ENCODE measurements around the gene GPR152.

GPR152 gene, protein sequence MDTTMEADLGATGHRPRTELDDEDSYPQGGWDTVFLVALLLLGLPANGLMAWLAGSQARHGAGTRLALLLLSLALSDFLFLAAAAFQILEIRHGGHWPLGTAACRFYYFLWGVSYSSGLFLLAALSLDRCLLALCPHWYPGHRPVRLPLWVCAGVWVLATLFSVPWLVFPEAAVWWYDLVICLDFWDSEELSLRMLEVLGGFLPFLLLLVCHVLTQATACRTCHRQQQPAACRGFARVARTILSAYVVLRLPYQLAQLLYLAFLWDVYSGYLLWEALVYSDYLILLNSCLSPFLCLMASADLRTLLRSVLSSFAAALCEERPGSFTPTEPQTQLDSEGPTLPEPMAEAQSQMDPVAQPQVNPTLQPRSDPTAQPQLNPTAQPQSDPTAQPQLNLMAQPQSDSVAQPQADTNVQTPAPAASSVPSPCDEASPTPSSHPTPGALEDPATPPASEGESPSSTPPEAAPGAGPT

DNA sequence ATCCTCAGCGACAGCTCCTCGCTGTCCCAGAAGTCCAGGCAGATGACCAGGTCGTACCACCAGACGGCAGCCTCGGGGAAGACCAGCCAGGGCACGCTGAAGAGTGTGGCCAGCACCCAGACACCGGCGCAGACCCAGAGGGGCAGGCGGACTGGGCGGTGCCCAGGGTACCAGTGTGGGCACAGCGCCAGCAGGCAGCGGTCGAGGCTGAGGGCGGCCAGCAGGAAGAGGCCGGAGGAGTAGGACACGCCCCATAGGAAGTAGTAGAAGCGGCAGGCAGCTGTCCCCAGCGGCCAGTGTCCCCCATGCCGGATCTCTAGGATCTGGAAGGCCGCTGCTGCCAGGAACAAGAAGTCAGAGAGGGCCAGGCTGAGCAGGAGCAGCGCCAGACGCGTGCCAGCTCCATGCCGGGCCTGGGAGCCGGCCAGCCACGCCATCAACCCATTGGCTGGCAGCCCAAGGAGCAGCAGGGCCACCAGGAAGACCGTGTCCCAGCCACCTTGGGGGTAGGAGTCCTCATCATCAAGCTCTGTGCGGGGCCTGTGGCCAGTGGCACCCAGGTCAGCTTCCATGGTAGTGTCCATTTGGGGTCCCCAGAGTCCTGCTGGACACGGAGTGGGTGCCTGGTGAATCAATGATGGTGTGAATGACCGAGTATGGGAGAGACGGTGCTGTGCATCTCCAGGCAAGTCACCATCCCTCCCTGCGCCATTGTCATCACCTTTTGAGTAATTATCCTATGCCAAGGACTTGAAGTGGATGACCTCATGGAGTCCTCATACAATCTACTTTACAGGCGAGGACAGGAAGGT, at the start of gene GPR152:
Gene GPR152, minus strand, starts transcription at position 589 of the 812 bp plus-strand sequence. Its CDS starts 5 bp downstream, at position 584.
- DNase-seq: no peak

DNA sequence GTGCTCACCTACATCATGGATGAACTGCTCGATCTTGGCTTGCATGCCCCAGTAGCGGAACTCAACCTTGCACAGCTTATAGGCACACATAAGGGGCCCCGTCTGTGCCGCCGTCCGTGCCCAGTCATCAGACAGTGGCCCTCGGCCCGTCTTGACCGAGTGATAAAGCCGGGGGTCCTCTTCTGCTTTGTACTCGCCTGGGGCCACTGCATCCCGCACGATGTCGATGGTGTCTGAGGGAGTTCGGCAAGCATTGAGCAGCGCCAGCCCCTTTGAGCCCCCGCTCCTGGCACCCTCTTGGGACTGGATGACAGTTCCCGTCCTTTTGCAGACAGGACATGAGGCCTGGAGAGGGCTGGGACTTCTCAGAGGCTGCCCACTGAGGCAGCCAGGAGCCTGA, 49.3 kb upstream of the GPR152 start:
- DNase-seq: no peak

DNA sequence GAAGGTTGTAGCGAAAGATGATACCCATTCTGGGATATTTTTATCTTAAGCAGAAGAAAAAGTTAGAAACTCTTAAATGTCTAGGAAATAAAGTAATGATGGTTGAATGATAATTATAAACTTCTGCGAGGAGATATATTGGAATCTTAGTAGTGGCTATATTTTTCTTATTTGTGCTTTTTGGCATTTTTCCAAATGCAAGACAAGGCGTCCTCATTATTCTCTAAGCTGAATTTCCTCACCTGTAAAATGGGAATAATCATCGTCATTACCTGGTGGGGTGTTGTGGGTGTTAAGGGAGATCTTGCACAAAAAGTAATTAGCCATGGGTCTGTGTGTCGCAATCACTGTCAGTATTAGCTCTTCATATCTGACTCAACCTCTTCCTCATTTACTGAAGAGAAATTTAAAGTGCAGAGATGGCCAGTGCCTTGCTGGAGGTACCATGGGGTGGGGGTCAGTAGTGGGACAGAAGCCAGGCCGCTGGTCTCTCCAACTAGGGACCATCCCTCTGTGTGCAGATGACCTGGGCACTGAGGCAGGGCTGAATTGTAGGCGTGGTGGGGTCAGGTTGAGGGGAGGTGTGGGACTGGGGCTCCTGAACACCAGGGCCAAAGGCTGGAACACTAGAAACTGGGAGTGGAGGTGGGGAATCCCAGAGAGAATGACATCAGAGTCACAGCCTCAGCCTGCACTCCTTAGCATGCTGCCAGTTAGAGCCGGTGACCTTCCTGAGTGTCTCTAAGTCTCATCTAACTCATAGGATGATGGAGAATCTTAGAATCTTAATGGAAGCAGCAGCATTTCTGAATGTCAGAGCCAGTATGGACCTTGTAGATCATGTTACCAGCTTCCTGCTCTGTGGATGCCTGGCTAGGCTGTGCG, 48.5 kb upstream of the GPR152 start:
- no peak for DNase-seq

DNA sequence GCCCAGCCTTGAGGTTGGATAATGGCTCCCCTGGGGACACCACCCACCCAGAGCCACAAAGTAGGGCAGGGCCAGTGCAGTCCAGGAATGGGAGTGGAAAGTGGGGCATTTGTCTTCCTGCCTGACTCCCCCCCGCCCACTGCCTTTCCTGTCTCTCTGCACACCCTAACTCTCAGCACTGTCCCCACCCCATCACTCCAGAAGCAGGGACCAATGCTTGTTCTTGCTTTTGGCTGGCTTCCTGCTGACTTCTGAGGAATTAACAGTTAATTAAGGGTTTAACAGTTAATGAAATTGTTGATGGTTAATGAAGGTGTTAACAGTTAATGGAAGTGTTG, 47.9 kb upstream of the GPR152 start:
- no peak for DNase-seq

DNA sequence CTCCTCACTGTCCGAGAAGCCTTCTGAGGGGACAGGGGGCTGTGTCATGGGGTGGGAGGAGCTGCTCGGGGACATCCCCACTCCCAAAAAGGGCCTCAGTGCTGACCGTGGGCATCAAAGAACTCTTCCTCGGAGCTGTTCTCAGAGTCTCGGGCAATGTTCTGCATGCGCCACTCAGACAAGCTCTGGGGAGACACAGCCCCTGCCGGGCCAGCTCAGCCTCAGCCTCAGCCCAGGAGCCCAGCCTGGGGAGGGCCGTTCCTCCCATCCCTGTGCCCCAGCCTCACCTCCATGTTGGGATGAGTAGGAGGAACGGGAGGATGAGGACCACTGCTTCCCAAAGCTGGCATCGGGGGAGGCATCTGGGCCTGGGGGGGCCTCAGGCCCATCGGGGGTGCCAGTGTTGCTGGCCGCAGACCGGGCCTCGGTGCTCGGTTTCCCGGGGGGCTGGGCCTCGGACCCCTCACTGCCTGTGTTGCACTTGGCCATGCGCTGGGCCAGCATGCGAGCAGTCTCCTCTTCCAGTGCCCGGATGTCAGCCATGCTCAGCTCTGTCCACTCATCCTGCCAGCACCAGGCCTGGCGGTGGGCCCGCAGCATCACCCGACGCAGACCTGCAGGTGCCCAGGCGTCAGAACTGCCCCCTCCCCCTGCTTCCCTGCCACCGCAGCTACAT, 47.4 kb upstream of the GPR152 start:
- DNase-seq: peak; percentile 59

DNA sequence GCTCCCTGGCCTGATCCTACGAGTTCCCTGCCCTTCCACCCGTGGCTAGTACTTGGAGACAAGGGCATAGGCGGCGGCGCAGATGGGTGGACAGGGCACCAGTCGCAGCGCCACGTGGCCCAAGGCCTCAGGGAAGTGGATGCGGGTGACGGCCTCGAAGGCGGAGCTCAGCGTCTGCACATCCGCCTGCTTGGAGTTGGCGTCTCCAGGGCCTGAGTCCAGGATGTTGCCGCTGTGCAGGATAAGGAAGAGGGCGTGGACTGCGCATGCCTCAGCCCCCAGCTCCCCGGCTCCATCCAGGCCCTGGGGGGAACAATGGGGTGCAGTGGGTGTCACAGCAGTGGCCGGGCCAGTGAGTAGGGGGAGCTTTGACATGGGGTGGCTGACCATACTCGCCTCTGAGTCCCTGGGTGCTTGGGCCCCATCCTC, 46.0 kb upstream of the GPR152 start:
- DNase-seq: peak; percentile 57

DNA sequence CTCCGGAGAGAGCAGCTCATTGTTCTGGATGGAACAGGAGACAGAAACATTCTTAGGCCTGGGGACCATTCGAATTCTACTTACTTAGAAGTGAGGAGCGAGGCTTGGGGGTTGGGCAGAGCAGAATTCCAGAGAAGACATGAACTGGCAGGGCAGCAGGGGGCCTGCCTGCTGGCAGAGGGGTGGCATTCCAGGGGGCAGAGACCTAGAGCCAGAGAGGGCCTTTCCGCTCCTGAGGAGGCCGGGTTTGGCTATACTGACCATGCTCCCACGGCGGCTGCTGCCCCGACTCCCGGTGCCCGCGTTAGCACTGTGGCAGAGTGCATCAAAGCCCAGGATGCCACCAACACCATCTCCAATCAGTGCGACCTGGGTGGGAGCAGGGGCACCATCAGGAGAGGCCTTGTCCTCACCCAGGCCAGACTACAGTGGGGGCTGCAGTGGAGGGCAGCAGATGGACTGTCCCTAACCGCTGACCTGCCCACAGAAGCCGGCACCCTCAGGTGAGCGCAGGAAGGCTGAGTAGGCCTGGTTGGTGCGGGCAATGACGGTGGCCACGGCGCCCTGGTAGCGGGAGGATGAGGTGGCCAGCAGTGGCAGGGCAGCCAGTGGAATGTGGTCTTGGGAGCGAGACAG, 45.2 kb upstream of the GPR152 start:
- DNase-seq: peak; percentile 54

DNA sequence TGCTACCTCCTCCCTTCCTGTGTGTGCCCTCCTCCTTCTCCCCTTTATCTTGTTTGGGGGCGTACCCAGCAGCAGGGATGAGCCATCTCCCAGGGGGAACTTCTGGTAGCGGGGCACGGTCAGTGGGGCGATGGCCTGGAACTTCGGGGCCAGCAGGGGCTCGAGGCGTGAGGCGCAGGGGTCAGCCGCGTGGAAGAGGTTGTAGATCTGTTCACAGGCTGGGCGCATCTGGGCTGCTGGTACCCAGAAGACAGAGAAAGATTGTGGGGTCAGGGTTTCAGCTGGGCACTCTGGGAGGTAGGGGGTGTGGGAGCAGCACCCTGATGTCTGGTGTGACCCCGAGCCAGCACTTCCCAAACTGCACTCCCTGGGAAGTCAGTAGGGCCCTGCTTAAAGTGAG, 43.6 kb upstream of the GPR152 start:
- DNase-seq: peak; percentile 45

DNA sequence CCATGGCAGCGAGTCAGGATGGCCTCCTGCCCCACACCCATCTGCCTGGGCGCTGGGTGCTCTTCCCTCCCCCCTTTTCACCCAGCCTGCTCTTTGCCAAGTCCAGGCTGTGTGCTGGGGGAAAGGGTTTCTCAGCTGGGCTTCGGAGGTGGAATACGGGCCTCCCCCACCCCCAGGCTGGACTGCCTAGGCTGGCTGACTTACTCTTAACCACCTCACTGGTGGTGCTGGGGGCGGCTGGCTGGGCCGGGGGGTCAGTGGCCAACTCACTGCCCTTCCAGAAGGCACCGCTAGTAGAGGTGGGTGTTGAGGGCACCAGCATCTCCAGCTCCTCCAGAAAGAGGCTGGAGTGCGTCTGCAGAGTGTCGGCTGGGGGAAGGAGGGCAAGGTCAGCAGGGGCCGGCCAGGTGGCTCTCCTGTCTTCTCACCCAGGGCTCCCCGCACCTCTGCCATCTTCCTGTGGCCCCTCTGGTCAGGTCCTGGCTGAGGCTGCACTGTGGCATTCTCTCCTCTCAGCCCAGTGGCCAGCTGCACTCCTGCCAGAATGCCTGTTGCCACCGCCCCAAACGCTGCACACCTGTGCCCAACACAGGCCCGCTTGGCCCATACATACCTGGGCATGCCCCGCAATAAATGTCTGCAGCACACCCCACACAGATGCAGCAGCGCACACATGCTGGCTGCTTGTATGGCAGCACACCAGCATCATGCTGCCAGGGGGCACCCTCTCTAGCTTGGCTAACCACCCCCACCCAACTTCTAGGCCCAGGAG, 42.9 kb upstream of the GPR152 start:
- peak; percentile 60 for DNase-seq

DNA sequence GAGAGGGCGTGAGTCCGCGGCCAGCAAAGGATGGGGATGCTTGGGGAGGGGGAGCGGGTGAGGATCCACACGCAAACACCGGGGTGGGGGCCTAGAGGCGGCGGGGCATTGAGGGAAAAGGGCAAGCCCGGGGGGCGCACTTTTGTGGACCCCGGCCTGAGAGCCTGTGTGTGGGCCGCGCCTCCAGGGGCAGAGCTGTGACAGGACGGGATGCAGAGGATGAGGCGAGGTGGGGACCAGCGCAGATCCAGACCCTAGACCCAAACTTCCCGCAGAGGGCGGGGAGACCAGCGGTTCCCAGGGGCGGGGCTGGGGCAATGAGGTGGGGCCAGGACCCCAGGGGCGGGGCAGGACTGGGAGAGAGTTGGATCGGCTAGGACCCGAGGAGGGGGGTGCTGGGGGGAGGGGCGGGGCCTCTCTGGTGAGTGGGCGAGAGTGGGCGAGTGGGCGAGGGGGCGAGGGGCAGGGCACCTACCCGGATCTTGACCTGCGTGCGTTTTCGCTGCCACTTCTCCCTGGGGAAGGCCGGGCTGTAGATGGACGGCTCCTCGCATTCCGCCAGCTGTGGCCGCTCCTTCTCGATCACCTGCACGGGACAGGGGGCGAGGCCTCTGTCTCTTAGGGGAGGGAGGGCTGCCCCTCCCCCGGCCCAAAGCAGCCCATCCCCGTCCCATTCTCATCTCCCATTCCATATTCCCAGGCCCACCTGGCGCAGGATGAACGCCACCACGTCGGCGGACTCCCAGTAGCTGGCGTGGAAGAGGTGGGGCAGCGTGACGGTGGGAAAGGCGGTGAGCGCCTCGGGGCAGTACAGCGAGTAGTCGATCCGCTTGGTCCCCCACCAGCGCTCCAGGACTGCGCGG, 42.1 kb upstream of the GPR152 start:
- DNase-seq: peak; percentile 62

DNA sequence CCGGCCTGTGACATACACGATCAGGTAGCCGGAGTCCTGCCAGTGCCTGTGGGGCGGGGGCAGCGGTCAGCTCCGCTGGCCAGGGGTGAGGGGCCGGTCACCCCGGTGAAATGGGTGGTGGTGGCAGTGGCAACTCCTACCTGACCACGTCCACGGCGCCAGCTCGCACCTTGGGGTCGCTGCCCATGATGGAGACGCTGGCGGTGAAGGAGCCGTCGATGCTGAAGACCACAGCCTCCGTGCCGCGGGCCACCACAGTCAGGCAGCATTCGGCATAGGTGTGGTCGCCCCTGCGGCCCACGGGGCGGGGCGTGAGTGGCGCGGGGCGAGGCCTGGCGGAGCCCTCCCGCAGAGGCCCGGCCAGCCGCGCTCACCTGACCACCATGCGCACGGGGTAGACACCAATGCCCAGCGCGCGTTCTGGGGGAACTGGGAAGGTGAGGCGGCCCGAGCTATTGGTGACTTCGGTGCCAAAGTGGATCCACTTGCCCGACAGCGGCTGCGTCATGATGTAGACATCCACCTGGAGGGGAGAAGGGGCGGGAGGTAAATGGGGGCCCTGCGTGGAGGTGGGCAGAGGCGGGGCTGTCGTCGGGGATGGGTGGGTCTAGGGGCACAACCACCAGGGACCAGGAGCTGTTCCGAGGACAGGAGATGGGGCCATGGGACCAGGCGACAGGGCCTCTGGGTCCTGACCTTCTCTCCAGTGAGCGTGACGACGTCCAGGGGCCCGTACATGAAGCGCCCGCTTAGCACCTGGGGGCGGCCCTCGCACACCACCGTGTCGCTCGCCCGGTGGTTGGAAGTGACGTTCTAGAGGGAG, 41.2 kb upstream of the GPR152 start:
- peak; percentile 61 for DNase-seq

DNA sequence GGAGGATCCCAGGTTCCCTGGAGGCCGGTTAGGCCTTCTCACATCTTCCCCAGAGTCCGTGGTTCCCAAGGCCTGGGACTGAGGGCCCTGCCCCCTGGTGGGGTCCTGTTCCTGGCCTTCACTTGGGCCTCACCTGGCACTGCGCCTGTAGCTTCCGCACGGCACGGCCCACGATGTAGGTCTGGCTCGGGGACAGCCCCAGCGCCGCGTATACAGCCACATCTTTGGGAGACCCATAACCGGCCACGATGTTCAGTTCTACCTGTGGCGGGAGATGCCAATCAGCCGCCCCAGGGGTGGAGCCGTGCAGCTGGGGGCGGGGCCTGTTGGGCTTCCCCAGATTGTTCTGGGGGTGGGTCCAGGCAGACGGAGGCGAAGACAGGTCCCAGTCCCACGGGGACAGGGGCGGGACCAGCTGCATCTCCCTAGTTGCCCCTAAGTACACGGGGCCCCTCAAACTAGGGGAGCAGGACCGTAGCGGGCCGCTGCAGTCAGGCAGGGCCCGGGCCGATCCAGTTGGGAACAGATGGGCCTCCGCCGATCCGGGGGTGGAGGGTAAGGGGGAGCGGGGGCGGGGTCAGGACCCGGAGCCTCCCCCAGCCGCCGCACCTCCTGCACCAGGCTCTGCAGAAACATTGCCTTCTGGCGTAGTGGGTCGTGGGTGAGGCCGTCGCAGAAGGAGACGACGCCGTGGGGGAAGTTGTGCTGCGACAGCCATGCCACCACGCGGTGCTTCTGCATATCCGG, 40.4 kb upstream of the GPR152 start:
- DNase-seq: peak; percentile 68

DNA sequence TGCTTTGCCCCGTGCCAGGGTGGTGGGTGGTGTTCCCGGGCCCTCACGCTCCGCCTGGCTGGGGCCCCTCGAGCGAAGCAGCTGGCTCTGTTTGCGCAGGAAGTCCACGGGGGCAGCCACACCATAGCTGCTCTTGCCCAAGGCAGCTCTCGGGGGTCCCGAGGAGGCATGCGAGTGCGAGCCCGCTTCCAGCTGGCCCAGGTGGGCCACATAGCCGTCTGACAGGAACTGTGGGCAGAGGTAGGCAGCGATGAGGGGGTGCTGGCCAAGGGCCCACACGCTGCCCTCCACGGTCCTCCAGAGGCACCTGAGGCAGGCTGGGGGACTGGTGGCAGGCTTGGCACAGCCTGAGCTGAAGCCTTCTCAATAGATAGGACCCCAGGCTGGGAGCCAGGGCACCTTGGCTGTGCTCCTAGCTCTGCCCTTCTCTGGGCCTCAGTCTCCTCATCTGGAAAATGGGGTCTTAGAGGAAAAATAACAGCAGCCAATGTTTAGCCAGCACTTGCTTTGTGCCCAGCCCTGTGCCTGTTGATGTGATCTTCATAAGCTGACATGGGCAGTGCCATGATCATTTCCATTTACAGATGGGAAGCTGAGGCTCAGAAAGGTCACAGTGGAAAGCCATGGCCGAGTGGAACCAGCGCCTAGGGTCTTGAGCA, 39.7 kb upstream of the GPR152 start:
- DNase-seq: peak; percentile 59

DNA sequence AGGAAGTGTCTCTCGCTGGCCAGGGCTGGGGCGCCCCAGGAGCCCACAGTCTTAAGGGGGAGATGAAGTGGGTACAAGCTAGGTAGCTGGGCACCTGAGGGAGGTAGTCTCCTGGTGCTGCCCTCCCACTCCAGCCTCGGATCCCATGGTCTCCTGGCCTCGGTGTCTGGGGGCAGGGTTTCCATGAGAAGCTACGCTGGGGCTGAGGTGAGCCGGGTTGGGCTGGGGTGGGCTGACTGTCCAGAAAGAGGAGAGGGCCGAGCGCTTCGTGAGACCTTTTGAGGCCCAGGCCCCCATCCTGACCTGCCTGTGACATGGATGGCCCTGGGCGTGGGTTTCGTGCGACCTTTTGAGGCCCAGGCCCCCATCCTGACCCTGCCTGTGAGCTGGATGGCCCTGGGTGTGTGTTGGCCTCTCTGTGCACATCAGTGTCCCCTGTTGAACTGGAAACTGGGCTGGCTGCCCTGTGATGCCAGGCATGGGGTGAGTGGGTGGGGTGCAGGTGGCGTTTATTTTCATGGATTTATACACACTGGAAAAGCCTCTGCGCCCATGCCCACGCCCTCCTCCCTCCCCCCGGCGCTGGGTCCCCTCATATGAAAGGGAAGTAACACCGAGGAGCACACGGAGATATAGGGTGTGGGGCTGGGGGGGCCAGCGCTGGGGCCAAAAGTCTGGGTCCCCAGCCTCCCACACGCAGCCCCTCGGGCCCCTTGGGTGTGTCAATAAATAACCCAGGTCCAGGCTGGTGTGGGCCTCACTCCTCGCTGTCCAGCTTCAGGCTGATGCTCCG, 38.9 kb upstream of the GPR152 start:
- DNase-seq: peak; percentile 59

DNA sequence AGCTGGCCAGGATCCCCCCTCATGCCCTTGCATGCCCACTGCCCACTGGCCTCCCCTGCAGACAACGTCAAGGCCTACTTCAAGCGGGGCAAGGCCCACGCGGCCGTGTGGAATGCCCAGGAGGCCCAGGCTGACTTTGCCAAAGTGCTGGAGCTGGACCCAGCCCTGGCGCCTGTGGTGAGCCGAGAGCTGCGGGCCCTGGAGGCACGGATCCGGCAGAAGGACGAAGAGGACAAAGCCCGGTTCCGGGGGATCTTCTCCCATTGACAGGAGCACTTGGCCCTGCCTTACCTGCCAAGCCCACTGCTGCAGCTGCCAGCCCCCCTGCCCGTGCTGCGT, 38.2 kb upstream of the GPR152 start:
- peak; percentile 61 for DNase-seq

DNA sequence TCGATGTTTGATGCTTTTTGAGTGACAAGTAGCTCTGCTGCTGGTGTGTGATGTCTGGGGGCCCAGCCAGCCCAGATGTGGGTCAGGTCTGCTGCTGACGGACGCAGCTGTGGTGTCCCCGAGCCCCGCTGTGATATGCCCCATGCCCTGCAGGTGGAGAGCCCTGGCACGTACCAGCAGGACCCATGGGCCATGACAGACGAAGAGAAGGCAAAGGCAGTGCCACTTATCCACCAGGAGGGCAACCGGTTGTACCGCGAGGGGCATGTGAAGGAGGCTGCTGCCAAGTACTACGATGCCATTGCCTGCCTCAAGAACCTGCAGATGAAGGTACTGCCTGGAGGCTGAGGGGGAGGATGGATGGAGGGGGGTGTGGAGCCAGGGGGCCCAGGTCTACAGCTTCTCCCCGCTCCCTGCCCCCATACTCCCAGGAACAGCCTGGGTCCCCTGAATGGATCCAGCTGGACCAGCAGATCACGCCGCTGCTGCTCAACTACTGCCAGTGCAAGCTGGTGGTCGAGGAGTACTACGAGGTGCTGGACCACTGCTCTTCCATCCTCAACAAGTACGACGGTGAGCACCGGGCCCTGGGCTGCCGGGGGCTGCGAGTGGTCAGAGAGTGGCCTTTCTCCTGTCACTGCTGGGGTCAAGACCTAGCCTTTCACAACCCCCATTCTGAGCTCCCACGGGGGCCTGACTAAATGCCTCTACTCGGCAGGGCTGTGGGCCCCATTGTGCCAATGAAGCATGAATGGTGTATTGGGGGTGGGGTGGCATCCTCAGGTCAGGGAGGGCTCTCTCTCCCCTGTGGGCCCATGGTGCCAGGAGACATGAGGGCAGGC, 37.6 kb upstream of the GPR152 start:
- no peak for DNase-seq

Data from activated effector memory CD4-positive, alpha-beta T cell treated with anti-CD3 and anti-CD28 coated beads, Interleukin-2, amount 50 U/mL, for 16 hours (primary cell).